GM19372 (cell line): ENCODE results near the gene KBTBD6.
"Not testable (repeated sequence)": the region's sequence is repeated elsewhere in the genome, so short reads cannot be mapped to it uniquely, and the experiment has no call there.

Experiments
- ATAC-seq: cut with Tn5 transposase; IDR thresholded peaks from one replicate; pipeline ENCODE4 v1.9.1; 2021; ENCODE audit warnings: mild to moderate bottlenecking, low read depth, moderate library complexity; ENCODE audit not compliant: unreplicated experiment

The KBTBD6 gene

DNA sequence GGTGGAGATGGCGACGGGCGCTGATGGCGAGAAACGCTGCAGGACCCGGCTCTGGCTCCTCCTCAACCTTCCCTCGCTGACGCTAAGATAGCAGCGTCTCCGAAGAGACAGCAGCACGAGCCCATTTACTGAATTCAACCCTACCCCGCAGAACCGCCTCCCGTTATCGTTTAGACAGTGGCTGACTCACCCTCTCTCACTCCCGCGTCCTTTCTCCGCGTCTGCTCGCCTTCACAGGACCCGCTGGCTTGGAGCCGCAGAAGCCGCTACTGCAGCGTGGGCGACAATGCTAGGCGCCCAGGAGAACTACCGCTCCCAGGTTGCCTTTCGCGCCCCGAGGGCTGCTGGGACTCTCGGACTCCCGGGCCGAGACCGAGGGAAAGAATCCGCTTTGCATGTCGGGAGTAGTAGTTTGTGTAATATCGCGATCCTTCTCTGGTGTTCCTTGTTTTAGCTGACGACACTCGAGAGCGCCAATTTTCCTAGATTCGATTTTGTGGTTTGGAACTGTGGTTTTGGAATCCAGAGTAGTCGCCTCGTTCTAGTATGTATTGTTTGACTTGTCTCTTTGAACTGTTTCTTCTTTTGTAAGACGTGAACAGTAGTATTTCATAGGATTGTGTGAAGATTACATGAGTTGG is at the start of gene KBTBD6:
KBTBD6 (minus strand) TSS at position 291 of the 641 bp plus-strand sequence. CDS start 291 bp downstream, outside the sequence.
- peak; percentile 93 for ATAC-seq

GRCh38 chr13:41182231-41182630 is 49.6 kb upstream of the KBTBD6 start:
- no peak for ATAC-seq

DNA sequence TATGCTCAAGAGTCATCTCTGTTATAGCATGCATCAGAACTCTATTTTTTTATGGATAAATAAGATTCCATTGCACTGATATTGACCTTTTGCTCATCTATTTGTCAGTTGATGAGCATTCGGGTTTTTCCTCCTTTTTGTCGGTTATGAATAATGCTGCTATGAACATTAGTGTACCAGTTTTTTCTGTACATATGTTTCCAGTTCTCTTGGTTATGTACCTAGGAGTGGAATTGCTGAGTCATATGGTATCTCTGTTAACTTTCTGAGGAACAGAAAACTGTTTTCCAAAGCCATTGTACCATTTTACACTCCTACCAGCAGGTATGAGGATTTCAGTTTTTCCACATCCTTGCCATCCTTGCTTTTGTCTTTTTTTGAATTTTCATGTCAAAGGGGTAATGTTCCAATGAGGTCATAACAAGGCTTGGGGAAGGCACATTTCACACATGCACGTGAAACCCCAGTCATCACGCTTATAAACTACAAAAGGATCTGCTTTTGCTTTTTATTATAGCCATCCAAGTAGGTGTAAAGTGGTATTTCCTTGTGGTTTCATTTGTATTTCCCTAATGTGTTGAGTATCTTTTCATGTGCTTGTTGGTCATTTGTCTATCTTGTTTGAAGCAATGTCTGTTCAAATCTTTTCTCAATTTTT is 47.1 kb upstream of the KBTBD6 start:
- ATAC-seq = no peak

DNA sequence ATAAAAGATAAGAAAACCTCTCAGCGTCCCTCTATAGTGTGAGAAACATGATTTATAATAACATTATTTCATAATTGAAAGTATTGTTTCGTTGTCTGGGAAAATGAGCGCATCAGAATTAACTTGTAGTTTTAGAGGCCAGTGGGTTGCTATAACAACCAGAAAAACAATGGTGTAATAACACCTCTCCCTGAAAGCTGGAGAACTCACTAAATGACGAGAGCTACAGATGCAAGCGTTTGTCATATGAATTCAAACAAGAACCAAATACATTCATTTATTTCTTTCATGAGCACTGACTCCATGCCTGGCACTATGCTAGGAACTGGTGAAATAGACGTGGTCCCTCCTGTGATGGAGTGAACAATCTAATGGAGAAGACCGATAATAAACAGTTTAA is 45.4 kb upstream of the KBTBD6 start:
- no peak for ATAC-seq

GRCh38 chr13:41177616-41178015 is 45.0 kb upstream of the KBTBD6 start:
- no peak for ATAC-seq

- not testable (repeated sequence) for ATAC-seq
These were observed 43.0 kb upstream of the KBTBD6 start for GRCh38 chr13:41175576-41175975.

GRCh38 chr13:41162151-41162550 is 29.5 kb upstream of the KBTBD6 start:
- ATAC-seq = no peak

GRCh38 chr13:41159174-41159573 is 26.6 kb upstream of the KBTBD6 start:
- no peak for ATAC-seq

DNA sequence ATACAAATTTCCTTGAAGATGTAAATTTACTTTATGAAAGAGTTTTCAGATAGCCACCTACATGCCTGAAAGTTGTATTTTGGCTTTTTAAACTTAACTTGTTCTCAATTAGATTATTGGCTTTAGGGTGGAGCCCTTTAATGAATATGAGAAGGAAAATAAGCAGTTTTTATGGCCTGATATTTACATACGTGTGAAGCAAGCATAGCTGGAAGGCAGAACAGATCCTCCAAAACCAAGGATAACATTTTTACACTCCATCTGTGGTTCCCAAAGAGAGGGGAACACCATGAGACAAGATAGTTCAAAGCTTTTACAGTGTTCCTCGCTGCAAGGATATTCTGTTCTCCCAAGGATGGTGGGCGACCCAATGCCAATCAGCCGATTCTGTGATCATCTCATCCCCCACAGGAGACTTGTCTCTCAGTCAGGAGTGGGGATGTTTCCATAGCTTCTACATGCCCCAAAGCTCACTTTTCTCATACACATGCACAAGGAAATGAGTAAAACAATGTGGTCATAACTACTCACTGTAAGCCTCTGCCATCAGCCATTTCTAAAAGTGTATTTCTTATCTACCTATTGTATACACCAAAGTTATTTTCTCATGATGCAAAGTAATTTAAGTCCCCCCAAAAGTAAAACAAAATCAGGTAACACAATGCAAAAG is 24.6 kb upstream of the KBTBD6 start:
- no peak for ATAC-seq

DNA sequence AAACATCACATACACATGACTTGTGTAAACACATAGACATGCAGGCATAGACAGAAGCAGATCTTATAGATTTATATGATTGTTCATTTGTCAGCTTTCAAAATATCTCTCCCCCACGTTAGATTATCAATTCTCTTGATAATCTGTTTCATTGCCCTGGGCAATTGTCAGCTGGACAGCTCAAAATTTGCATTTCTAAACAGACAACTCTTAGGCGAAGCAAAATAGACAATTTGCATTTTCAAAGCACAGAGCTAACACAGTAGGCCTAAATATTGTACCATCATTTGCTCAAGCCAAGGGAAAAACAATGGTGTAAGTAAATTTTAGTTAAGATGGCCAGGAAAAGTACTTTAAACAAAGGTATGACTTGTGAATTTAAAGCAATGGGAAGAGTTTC is 24.0 kb upstream of the KBTBD6 start:
- ATAC-seq = no peak

DNA sequence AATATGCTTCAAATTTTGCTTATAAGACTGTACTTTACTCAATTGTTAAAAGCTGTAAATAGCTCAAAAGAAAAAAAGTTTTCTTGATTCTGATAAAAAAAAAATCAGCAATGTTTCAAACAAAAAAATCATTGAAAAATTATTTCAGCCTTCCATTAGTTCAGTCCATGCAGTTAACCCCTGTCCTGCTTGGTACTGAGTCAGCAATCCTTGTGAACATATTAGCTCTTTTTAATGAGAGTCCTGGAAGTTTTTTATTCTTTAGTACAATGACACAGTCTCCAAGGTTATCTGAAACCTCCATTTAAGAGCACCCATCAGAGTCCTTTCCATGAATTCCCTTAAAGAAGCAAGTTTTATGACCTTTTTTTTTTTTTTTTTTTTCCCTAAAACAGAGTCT is 21.4 kb upstream of the KBTBD6 start:
- ATAC-seq = no peak

DNA sequence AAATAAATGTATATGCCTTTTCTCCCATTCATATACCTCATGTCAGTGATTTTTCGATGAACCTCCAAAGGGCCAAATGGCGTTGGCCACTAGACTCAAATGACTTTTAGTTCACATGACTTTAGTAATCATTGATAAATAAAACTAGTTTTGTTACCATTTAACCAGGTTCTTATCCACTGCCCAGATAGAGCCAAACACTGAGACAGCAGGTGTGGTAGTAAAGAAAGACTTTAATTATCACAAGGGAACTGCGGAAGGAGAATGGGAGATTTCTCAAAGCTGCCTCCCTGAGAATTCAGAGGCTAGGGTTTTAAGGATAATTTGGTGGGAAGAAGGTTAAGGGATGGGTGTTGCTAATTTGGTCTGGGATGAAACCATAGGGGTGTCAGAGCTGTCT is 19.4 kb upstream of the KBTBD6 start:
- ATAC-seq = no peak

DNA sequence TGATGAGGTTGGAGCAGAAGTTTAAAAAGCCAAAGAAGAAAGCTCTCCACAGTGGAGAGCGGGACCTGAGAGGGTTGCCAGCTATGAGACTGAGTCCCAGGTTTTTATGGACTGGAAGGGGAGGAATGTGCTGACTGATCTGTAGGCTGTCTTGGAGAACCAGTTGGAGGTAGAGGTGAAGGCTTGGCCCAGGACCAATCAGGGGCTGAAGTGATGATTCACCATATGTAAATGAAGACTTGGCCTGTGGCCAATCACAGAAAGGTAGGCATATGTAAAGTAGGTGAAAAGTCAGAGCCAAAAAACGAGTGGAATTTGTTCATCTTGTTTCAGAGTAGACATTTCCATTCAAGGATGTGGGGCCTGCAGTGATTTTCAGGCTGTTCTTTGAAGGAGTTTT is 17.5 kb upstream of the KBTBD6 start:
- ATAC-seq = no peak

GRCh38 chr13:41148419-41149283 is 16.0 kb upstream of the KBTBD6 start:
- no peak for ATAC-seq

- no peak for ATAC-seq
These were observed 12.7 kb upstream of the KBTBD6 start for GRCh38 chr13:41145136-41145908.

DNA sequence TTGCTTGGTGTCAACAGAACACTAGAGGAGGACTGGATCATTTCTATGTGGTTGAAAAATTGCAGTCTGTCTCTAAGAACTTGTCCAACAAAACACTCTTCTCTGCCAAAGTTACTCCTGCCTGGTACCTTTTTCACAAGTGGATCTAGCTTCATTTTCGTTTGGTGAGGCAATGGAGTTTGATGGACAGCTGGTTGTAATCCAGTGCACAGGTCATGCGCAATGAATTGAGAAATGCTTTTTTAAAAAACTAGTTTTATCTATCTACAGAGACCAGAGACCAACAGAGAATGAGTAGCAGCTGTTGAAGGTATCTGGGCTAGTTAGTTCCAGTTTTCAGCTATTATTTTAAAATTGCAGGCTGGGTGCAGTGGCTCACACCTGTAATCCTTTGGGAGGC is 12.0 kb upstream of the KBTBD6 start:
- ATAC-seq = no peak

DNA sequence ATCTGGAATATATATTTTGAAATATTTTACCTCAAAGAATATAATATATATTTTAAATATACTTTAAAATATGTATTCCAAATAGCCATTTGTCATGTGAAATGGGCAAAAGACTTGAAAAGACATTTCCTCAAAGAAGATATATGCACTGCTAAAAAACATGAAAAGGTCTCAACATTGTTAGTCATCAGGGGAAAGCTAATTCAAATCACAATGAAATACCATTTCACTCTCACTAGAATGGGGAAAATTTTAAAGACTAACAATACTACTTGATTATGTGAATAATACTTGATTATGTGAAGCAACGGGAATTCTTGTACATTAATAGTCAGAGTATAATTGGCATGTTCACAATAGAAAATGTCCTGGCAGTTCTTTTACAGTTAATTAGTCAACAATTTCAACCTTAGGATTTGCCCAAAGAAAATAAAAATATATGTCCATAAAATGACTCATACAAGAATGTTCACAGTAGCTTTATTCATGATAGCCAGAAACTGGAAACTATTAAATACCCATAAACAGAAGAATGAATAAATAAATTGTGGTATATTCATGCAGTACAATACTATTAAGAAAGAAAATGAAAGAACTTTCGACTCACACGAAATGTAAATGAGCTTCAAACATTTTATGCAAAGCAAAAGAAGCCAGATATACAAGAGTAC is 6.8 kb upstream of the KBTBD6 start:
- ATAC-seq = no peak

DNA sequence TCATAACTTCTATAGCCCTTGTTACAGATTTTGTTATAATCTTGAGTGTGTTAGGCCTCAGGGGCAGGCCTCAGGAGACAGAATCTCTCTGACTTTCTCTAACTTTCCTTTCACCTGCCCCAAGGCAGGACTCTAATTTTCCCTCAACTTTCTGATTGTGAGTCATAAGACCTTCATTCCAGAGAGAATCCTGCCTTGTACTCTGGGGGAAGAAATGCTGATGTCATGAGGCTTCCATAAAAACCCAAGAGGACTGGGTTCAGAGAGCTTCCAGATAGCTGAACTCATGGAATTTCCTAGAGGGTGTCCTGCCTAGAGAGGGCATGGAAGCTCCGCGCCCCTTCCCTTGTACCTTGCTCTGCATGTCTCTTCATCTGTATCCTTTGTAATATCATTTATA is 5.3 kb upstream of the KBTBD6 start:
- ATAC-seq = no peak

- ATAC-seq = no peak
These were observed 4.6 kb upstream of the KBTBD6 start for GRCh38 chr13:41137241-41137640.
